ENCODE measurements around the gene RTL9. TPM values are rescaled to one million over a fixed set of nuclear protein-coding genes. Genes with fewer than 3 reads are reported as not detected.

Gene RTL9
- total RNA-seq: not detected

- POLR2A ChIA-PET: no interaction called here
- intact Hi-C loops (cut with micrococcal nuclease): no loop called here
- no peaks in the 10 kb centered on the region for H3K36me3 Mint-ChIP-seq (ENCODE audit: low read depth)
- ATAC-seq (no peak), DNase-seq (no peak)
- H3K9me3 Mint-ChIP-seq: no peaks in the 10 kb centered on the region
- H3K27ac Mint-ChIP-seq: no peak within 1 kb of the TSS
- CTCF ChIA-PET: interaction anchor here (1.0 kb wide), 1 partner anchor 203 kb away, joined by 3 read pairs; no protein-coding TSS in a partner anchor
- no peaks in the 10 kb centered on the region for H3K4me1 Mint-ChIP-seq (ENCODE audit: low read depth)
- no peaks in the 10 kb centered on the region for H3K27me3 Mint-ChIP-seq
- H3K4me3 Mint-ChIP-seq: no peak within 1 kb of the TSS
- TF ChIP-seq CTCF (IDR thresholded peaks at IDR 0.05): no peak
Observed at GRCh38 chrX:110358548-110358947, at the start of gene RTL9. Gene RTL9, plus strand, starts transcription at chrX:110358848. Its CDS starts 91,770 bp downstream, at chrX:110450618.

GRCh38 chrX:110310000-110310790 is 48.5 kb upstream of the RTL9 start:
- CTCF ChIA-PET: no interaction called here
- ATAC-seq (no peak), DNase-seq (no peak)
- Mint-ChIP-seq H3K27me3 (no peaks in the 10 kb centered on the region), H3K4me1 (ENCODE audit: low read depth) (peaks cover 62% of the 10 kb centered on the region), H3K4me3 (no peak overlapping the region), H3K9me3 (no peaks in the 10 kb centered on the region), H3K36me3 (ENCODE audit: low read depth) (peaks cover 2% of the 10 kb centered on the region), H3K27ac (peak overlapping the region; percentile 20)
- intact Hi-C loops (cut with micrococcal nuclease): loop anchor here (10.0 kb wide), 1 partner anchor 145 kb away; no protein-coding TSS in a partner anchor
- POLR2A ChIA-PET: no interaction called here
- TF ChIP-seq CTCF (IDR thresholded peaks at IDR 0.05): no peak

GRCh38 chrX:110310896-110311295 is 47.8 kb upstream of the RTL9 start:
- Mint-ChIP-seq H3K27ac (peak overlapping the region; percentile 27), H3K27me3 (no peaks in the 10 kb centered on the region), H3K4me1 (ENCODE audit: low read depth) (peaks cover 64% of the 10 kb centered on the region), H3K36me3 (ENCODE audit: low read depth) (peaks cover 2% of the 10 kb centered on the region), H3K4me3 (no peak overlapping the region), H3K9me3 (no peaks in the 10 kb centered on the region)
- DNase-seq (peak; percentile 59), ATAC-seq (peak; percentile 90)
- CTCF ChIA-PET: no interaction called here
- POLR2A ChIA-PET: no interaction called here
- intact Hi-C loops (cut with micrococcal nuclease): loop anchor here (10.0 kb wide), 1 partner anchor 146 kb away; no protein-coding TSS in a partner anchor
- TF ChIP-seq CTCF (IDR thresholded peaks at IDR 0.05): no peak

GRCh38 chrX:110311437-110312230 is 47.0 kb upstream of the RTL9 start:
- Mint-ChIP-seq H3K4me3 (no peak overlapping the region), H3K36me3 (ENCODE audit: low read depth) (peaks cover 2% of the 10 kb centered on the region), H3K27ac (peak overlapping the region; percentile 27), H3K9me3 (no peaks in the 10 kb centered on the region), H3K4me1 (ENCODE audit: low read depth) (peaks cover 65% of the 10 kb centered on the region), H3K27me3 (no peaks in the 10 kb centered on the region)
- ATAC-seq: peak; percentile 49
- POLR2A ChIA-PET: no interaction called here
- TF ChIP-seq CTCF (IDR thresholded peaks at IDR 0.05): no peak
- CTCF ChIA-PET: no interaction called here
- intact Hi-C loops (cut with micrococcal nuclease): loop anchor here (10.0 kb wide), 1 partner anchor 147 kb away; no protein-coding TSS in a partner anchor
- no peak for DNase-seq

Measured in activated CD8-positive, alpha-beta T cell treated with anti-CD3 and anti-CD28 coated beads for 36 hours (primary cell).